NCI-H1105 treated with DMSO at 0.1 percent for 48 hours (cell line): ENCODE results near the gene OR13C2.
"Not testable (repeated sequence)": the region's sequence is repeated elsewhere in the genome, so short reads cannot be mapped to it uniquely, and the experiment has no call there.

Source experiments
- DNase-seq: peaks from one replicate; lab custom pipeline; 2025; lab: John Stamatoyannopoulos, UW

Gene OR13C2, protein sequence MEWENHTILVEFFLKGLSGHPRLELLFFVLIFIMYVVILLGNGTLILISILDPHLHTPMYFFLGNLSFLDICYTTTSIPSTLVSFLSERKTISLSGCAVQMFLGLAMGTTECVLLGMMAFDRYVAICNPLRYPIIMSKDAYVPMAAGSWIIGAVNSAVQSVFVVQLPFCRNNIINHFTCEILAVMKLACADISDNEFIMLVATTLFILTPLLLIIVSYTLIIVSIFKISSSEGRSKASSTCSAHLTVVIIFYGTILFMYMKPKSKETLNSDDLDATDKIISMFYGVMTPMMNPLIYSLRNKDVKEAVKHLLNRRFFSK

GRCh38 chr9:104605527-104605926 lies at the start of gene OR13C2:
Gene OR13C2, minus strand, starts transcription at chr9:104605627. Its CDS starts 0 bp downstream, at chr9:104605627.
- DNase-seq, result not testable (repeated sequence)

DNA sequence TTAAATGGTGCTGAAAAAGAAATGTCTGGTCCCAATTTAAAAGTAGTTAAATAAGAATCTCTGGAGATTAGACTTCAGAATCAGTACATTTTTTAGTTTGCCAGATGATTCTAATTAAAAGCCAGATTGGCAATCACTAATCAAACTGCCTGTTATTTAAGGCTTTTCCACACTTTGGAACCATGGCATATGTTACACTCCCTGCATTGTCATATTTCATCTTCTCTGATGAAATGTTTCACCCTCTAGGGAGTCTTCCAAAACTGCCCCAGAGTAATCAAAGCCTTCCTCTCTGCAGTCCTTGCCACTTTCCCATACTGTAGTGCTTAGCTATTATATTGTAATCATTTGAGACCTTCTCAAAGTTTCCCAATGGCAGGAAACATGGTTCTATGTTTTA lies 30.0 kb upstream of the OR13C2 start:
- no peak for DNase-seq

DNA sequence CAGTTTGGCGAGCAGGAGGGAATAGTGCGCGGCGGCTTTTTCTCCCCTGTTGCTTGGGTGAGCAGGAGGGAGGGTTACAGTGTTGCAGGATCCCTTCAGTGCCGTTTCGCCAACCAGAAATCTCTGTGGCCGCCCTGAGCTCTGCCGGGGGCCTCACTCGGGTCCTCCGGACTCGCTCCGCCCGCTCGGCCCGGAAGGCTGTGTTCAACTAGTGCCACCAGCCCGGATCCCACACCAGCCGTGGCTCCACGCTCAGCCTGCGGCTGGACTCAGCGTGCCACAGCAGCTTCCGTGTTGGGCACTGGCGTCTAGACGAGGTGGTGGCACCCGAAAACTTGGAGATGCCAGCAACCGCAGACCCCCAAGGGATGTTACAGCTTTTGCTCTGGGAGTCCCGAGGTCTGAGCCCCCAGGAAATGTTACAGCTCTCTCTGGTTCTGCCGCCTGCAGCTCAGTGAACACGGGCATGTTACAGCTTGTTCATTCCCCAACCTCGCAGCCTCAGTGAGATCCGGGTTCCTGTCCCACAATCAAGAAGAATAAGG lies 28.6 kb upstream of the OR13C2 start:
- no peak for DNase-seq

DNA sequence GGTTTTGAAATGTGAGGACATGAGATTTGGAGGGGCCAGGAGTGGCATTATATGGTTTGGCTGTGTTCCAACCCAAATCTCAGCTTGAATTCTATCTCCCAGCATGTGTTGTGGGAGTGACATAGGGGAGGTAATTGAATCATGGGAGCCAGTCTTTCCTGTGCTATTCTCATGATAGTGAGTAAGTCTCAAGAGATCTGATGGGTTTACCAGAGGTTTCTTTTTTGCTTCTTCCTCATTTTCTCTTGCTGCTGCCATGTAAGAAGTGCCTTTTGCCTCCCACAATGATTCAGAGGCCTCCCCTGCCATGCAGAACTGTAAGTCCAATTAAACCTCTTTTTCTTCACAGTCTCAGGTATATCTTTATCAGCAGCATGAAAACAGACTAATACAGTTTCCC lies 20.5 kb upstream of the OR13C2 start:
- not testable (repeated sequence) for DNase-seq

DNA sequence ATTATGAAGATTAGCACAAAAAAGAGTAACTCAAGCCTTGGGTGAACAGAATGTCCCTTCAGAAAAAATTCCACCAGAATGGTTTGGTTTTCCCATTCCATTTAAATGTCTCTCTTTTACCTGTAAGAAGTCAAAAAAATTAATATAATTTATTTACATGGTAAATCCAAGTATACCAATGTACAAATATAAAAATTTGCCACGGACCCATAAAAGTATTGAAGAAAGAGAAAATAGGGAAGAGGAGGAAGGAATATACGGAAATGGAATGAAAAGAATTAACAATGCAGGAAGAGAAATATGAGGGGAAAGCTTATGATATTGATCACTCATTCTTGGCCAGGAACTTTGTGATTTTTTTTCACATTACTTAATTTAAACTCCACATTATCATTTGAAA lies 12.7 kb upstream of the OR13C2 start, which contains the start of gene OR13C9:
TSS of gene OR13C9 (minus strand) at position 101 of the 400 bp plus-strand sequence. CDS start at position 101, 0 bp downstream.
- DNase-seq, result no peak

DNA sequence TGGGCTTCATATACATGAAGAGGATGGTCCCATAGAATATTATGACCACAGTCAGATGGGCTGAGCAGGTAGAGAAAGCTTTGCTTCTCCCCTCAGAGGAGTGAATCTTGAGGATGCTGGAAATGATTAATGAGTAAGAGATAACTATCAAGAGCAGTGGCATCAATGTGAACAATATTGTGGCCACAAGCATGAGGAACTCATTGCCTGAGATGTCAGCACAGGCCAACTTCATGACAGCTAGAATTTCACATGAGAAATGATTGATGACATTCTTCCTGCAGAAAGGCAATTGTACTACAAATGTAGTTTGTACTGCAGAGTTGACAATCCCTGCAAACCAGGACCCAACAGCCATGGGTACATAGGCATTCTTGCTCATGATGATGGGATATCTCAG lies 12.0 kb upstream of the OR13C2 start:
- DNase-seq, result no peak

- DNase-seq, result no peak
These were observed 5.8 kb upstream of the OR13C2 start for GRCh38 chr9:104611213-104611612.

- DNase-seq, result peak; percentile 23
These were observed 2.9 kb upstream of the OR13C2 start for GRCh38 chr9:104608336-104608735.

- peak; percentile 92 for DNase-seq
These were observed 725 bp upstream of the OR13C2 start for GRCh38 chr9:104606152-104606551.

DNA sequence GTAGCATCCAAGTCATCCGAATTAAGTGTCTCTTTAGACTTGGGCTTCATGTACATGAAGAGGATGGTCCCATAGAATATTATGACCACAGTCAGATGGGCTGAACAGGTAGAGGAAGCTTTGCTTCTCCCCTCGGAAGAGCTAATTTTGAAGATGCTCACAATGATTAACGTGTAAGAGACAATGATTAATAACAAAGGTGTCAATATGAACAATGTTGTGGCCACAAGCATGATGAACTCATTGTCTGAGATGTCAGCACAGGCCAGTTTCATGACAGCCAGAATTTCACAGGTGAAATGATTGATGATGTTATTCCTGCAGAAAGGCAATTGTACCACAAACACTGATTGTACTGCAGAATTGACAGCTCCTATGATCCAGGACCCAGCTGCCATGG lies 626 bp downstream of the OR13C2 start:
- no peak for DNase-seq

GRCh38 chr9:104599313-104599712 lies 6.1 kb downstream of the OR13C2 start, which contains the start of gene OR13C5:
Gene OR13C5, minus strand, starts transcription at chr9:104599413. Its CDS starts 0 bp downstream, at chr9:104599413.
- DNase-seq, result not testable (repeated sequence)

- DNase-seq, result not testable (repeated sequence)
These were observed 6.7 kb downstream of the OR13C2 start for GRCh38 chr9:104598749-104599148.

- DNase-seq, result no peak
These were observed 15.8 kb downstream of the OR13C2 start for GRCh38 chr9:104589626-104590025.

DNA sequence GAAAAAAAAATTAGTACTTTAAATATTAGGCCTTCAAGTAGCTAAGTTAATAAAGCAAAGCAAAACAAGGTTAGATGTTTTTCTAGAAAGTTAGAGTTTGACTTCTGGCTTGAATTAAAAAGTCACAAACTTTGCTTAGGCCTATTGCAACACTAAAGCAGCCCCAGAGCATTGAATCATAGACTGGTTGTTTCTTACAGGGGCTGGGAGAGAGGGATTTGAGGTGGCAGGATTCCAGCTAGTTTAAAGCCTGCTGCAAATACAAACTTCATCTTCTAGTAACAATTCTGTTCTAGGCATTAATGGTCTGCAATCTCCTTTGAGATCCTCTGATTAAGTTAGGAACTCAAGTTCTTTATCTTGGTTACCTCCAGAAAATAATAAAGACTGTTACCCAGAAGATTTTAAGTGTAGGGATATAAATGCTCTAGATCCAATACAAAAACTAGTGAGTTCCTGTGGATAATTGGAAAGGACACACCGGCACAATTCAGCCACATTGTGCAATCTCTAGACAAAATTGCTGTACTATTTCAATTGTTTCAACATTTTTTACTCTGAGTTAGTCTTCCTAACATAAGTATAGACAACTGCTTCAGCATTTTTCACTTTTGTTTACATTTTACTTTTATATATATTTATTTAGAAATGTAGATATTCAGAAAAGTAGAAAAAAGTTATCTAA lies 18.8 kb downstream of the OR13C2 start:
- no peak for DNase-seq

- no peak for DNase-seq
These were observed 24.9 kb downstream of the OR13C2 start for GRCh38 chr9:104580562-104580961.

- no peak for DNase-seq
These were observed 28.2 kb downstream of the OR13C2 start for GRCh38 chr9:104577263-104577662.

GRCh38 chr9:104575456-104575855 lies 30.0 kb downstream of the OR13C2 start:
- DNase-seq, result no peak

DNA sequence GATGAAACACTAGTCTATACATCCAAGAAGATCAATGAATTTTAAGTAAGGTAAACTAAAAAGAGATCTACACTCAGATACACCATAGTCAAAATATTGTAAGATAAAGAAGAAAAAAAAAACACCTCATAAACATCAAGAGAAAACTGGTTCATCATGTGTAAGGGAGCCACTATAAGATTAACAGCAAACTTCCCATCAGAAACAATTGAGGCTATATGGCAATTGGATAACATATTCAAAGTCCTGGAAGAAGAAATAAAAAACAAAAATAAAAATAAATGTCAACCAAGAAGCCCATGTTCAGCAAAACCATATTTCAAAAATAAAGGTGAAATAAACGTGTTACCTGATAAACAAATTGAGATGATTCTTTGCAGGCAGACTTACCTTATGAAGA lies 32.8 kb downstream of the OR13C2 start:
- peak; percentile 17 for DNase-seq

DNA sequence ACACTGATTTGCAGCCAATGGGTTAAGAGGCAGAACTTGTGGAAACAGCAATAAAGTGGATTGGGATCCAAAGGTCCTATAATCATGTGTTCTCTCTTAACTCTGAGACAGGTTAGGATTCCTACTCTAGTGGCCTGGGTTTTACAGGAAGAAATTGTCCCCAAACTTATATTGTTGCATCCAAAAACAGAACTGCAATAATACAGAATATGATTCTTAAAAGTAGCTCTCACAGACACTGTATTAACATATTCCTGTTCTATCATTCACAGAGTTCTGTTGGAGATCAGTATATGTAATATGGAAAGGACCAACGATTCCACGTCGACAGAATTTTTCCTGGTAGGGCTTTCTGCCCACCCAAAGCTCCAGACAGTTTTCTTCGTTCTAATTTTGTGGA lies 36.6 kb downstream of the OR13C2 start, which contains the start of gene OR13C8:
TSS of gene OR13C8 (plus strand) at position 301 of the 400 bp plus-strand sequence. CDS start at position 301, 0 bp downstream.
- no peak for DNase-seq

GRCh38 chr9:104564358-104564757 lies 41.1 kb downstream of the OR13C2 start:
- no peak for DNase-seq

DNA sequence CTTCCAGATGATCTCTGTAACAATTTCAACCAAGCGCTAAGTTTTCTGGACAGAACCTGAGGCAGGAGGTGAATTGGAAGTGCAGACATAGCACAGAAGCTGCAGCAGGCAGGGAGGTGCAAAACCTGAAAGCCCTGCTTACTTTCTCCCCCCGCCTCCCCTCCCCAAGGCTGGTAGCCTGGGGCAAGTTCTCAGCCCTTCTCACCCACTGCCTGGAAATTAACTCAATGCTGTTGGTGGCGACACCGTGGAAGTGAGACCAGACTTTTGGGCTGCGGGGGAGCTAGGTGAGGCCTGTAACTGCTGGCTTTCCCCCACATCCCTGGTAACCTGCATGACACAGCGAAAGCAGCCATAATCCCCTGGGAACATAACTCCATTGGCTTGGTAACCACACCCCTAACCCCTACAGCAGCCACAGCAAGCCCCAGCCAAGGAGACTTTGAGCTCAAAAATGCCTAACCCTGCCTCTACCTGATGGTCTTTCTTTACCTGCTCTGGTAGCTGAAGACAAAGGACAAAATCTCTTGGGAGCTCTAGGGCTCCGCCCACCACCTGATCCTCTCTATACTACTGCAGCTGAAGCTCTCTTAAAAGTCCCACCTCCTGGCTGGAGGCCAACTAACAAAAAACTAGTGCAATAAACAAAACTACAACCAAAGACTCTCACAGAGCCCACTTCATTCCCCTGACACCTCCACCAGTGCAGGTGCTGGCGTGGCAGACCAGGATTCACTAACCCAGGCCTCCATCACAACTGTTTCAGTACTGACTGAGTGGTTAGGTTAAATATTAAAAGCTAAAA lies 48.4 kb downstream of the OR13C2 start:
- peak; percentile 19 for DNase-seq

- no peak for DNase-seq
These were observed 49.9 kb downstream of the OR13C2 start for GRCh38 chr9:104555521-104555920.
